H9 (cell line): Measurements from ENCODE around the gene ITPR2. TPM values are rescaled to one million over a fixed set of nuclear protein-coding genes. Genes with fewer than 3 reads are reported as not detected.

Source experiments
- DNase-seq: peaks from one replicate; pipeline ENCODE4 v3.0.0-alpha.2; 2017
- H2AFZ ChIP-seq: one replicate; pipeline ENCODE4 v1.6.1; 2013; ENCODE audit warnings: mild to moderate bottlenecking, low read length, control low read depth, moderate library complexity
- H2AK5ac ChIP-seq: 2 replicates; pipeline ENCODE4 v1.6.1; 2013; ENCODE audit warnings: low read length, control low read depth, mixed read lengths; ENCODE audit not compliant: insufficient read length
- H2BK120ac ChIP-seq: one replicate; pipeline ENCODE4 v1.6.1; 2013; ENCODE audit warnings: low read depth, mild to moderate bottlenecking, low read length, control low read depth, inconsistent platforms; ENCODE audit not compliant: poor library complexity, severe bottlenecking
- H2BK12ac ChIP-seq: 2 replicates; pipeline ENCODE4 v1.6.1; 2013; ENCODE audit warnings: low read length, control low read depth, mixed read lengths, low read depth; ENCODE audit not compliant: insufficient read length
- H2BK15ac ChIP-seq: 2 replicates; pipeline ENCODE4 v1.6.1; 2013; ENCODE audit warnings: low read depth, low read length, control low read depth
- H2BK20ac ChIP-seq: one replicate; pipeline ENCODE4 v1.6.1; 2013; ENCODE audit warnings: low read depth, mild to moderate bottlenecking, low read length, control low read depth, inconsistent platforms; ENCODE audit not compliant: poor library complexity, severe bottlenecking
- H2BK5ac ChIP-seq: 2 replicates; pipeline ENCODE4 v1.6.1; 2013; ENCODE audit warnings: low read length, control low read depth, mixed read lengths; ENCODE audit not compliant: insufficient read length
- H3K14ac ChIP-seq: 2 replicates; pipeline ENCODE4 v1.6.1; 2013; ENCODE audit warnings: low read length, control low read depth; ENCODE audit not compliant: insufficient read depth
- H3K18ac ChIP-seq: 2 replicates; pipeline ENCODE4 v1.6.1; 2013; ENCODE audit warnings: low read depth, mild to moderate bottlenecking, mixed read lengths, low read length, control low read depth; ENCODE audit not compliant: insufficient read length
- H3K23ac ChIP-seq: 2 replicates; pipeline ENCODE4 v1.6.1; 2013; ENCODE audit warnings: low read length, control low read depth, mixed read lengths, low read depth; ENCODE audit not compliant: insufficient read length
- H3K23me2 ChIP-seq: 2 replicates; pipeline ENCODE4 v1.6.1; 2013; ENCODE audit warnings: low read depth, mild to moderate bottlenecking, mixed read lengths, low read length, control low read depth; ENCODE audit not compliant: insufficient read length, poor library complexity, severe bottlenecking
- H3K27ac ChIP-seq: 2 replicates; pipeline ENCODE4 v1.5.1; 2013; ENCODE audit warnings: low read length, control low read depth, mixed read lengths, low read depth; ENCODE audit not compliant: insufficient read length
- H3K27me3 ChIP-seq: 2 replicates; pipeline ENCODE4 v1.6.1; 2013; ENCODE audit warnings: low read length, control low read depth, inconsistent platforms; ENCODE audit not compliant: insufficient read depth
- H3K4ac ChIP-seq: 2 replicates; pipeline ENCODE4 v1.6.1; 2013; ENCODE audit warnings: low read depth, mild to moderate bottlenecking, control low read depth, inconsistent platforms, low read length, moderate library complexity
- H3K4me1 ChIP-seq: 2 replicates; pipeline ENCODE4 v1.6.1; 2013; ENCODE audit warnings: low read length, control low read depth, inconsistent platforms; ENCODE audit not compliant: insufficient read depth
- H3K4me2 ChIP-seq: 2 replicates; pipeline ENCODE4 v1.6.1; 2013; ENCODE audit warnings: low read length, control low read depth, mixed read lengths; ENCODE audit not compliant: insufficient read length, insufficient read depth
- H3K56ac ChIP-seq: 2 replicates; pipeline ENCODE4 v1.6.1; 2013; ENCODE audit warnings: low read depth, mild to moderate bottlenecking, mixed read lengths, low read length, control low read depth; ENCODE audit not compliant: insufficient read length
- H3K79me1 ChIP-seq: 2 replicates; pipeline ENCODE4 v1.6.1; 2013; ENCODE audit warnings: low read depth, mild to moderate bottlenecking, moderate library complexity, low read length, control low read depth, inconsistent platforms; ENCODE audit not compliant: insufficient read depth, poor library complexity, severe bottlenecking
- H3K79me2 ChIP-seq: 2 replicates; pipeline ENCODE4 v1.6.1; 2013; ENCODE audit warnings: low read length, control low read depth, inconsistent platforms; ENCODE audit not compliant: insufficient read depth
- H3K9ac ChIP-seq: 2 replicates; pipeline ENCODE4 v1.6.1; 2013; ENCODE audit warnings: low read length, control low read depth, mixed read lengths; ENCODE audit not compliant: insufficient read length; ENCODE audit errors: extremely low read depth
- H3K9me3 ChIP-seq: one replicate; pipeline ENCODE4 v1.6.1; 2013; ENCODE audit warnings: low read depth, low read length, inconsistent platforms; ENCODE audit not compliant: control insufficient read depth
- H3T11ph ChIP-seq: one replicate; pipeline ENCODE4 v1.6.1; 2013; ENCODE audit warnings: mild to moderate bottlenecking, low read length, control low read depth, inconsistent platforms
- H4K20me1 ChIP-seq: one replicate; pipeline ENCODE4 v1.6.1; 2013; ENCODE audit not compliant: control insufficient read depth, insufficient read length, insufficient read depth
- H4K5ac ChIP-seq: 2 replicates; pipeline ENCODE4 v1.6.1; 2013; ENCODE audit warnings: low read depth, mild to moderate bottlenecking, mixed read lengths, low read length, control low read depth; ENCODE audit not compliant: insufficient read length
- H4K8ac ChIP-seq: replicated peaks from 2 replicates; pipeline ENCODE4 v1.6.1; 2013; ENCODE audit warnings: low read length, control low read depth, mixed read lengths, low read depth; ENCODE audit not compliant: insufficient read length
- H4K91ac ChIP-seq: 2 replicates; pipeline ENCODE4 v1.6.1; 2013; ENCODE audit warnings: low read depth, mild to moderate bottlenecking, moderate library complexity, mixed read lengths, low read length, control low read depth; ENCODE audit not compliant: insufficient read length
- H3K27ac Mint-ChIP-seq, 3 experiments: 2 replicates in 2 of 3; 3 replicates in 1 of 3; pipeline ENCODE4 v1.8.0; 2020 to 2021; ENCODE audit warnings: mixed read lengths in 3 of 3, mild to moderate bottlenecking in 1 of 3, moderate library complexity in 1 of 3
- H3K27me3 Mint-ChIP-seq: 2 replicates; pipeline ENCODE4 v1.8.0; 2021; ENCODE audit warnings: low read depth, mild to moderate bottlenecking, moderate library complexity, mixed read lengths
- H3K36me3 Mint-ChIP-seq, 3 experiments: 2 replicates in 2 of 3; 3 replicates in 1 of 3; pipeline ENCODE4 v1.8.0; 2020 to 2021; ENCODE audit warnings: low read depth in 3 of 3, mixed read lengths in 3 of 3; ENCODE audit not compliant: insufficient read depth in 1 of 3
- H3K4me1 Mint-ChIP-seq, 2 experiments: 2 replicates each; pipeline ENCODE4 v1.8.0; 2020; ENCODE audit warnings: mixed read lengths in 2 of 2
- H3K4me3 Mint-ChIP-seq, 2 experiments: 2 replicates in 1 of 2; 3 replicates in 1 of 2; pipeline ENCODE4 v1.8.0; 2020 to 2021; ENCODE audit warnings: mild to moderate bottlenecking in 2 of 2, mixed read lengths in 2 of 2, moderate library complexity in 1 of 2
- H3K9me3 Mint-ChIP-seq, 2 experiments: 2 replicates in 1 of 2; 3 replicates in 1 of 2; pipeline ENCODE4 v1.8.0; 2020; ENCODE audit warnings: mild to moderate bottlenecking in 2 of 2, mixed read lengths in 2 of 2, moderate library complexity in 1 of 2
- CTCF ChIP-seq: fragments of 200-600 bp; sonication (generic); conservative IDR thresholded peaks from 3 replicates; pipeline ENCODE4 v1.8.0; 2021; ENCODE audit warnings: antibody characterized with exemption, mild to moderate bottlenecking
- WGBS: extraction: QIAGEN DNeasy Blood & Tissue Kit; methylation state at CpG from one replicate; pipeline ENCODE4 v1.1.7; 2013; ENCODE audit warnings: missing lambda C conversion rate, low lambda C conversion rate, mixed read lengths; ENCODE audit not compliant: insufficient read length; ENCODE audit errors: extremely low coverage; 5-methylcytosine and 5-hydroxymethylcytosine counted together
- total RNA-seq: library from RNA; stranded (reverse); gene quantifications from 2 replicates; pipeline ENCODE4 v1.2.1, GENCODE V29; 2021

ITPR2 gene
- total RNA-seq, 1 experiment from 2014 or later = 14.8 TPM

GRCh38 chr12:26661399-26661798 lies 171.6 kb downstream of the ITPR2 start:
- Histone ChIP-seq H3K27ac (no peak overlapping the region), H2BK15ac (no peak overlapping the region), H4K5ac (no peak overlapping the region)

More at GRCh38 chr12:26661399-26661798, 171.6 kb downstream of the ITPR2 start:
- Histone ChIP-seq H4K8ac (no peak overlapping the region), H3K9me3 (no peaks in the 10 kb centered on the region), H3K14ac (no peak overlapping the region), H3K79me1 (no peaks in the 10 kb centered on the region), H2BK120ac (no peak overlapping the region), H3K4me2 (no peak overlapping the region), H3K4me1 (no peaks in the 10 kb centered on the region), H3T11ph (no peak overlapping the region), H3K27me3 (no peaks in the 10 kb centered on the region), H3K23me2 (no peaks in the 10 kb centered on the region), H3K56ac (no peak overlapping the region), H3K79me2 (no peaks in the 10 kb centered on the region), H3K4ac (no peak overlapping the region), H3K9ac (no peak overlapping the region), H2BK5ac (no peak overlapping the region), H4K91ac (no peak overlapping the region), H2AK5ac (no peak overlapping the region), H2AFZ (no peak overlapping the region), H3K18ac (no peak overlapping the region), H3K23ac (no peak overlapping the region), H4K20me1 (no peaks in the 10 kb centered on the region), H2BK12ac (no peak overlapping the region), H2BK20ac (no peak overlapping the region)
- no peak for DNase-seq
- Mint-ChIP-seq H3K36me3 (peaks cover 9 to 25% (median 21%) of the 10 kb centered on the region in 3 experiments; a peak in 6 of 7 replicates), H3K9me3 (no peaks in the 10 kb centered on the region), H3K4me1 (peaks cover 7 to 8% of the 10 kb centered on the region in 2 experiments), H3K4me3 (no peak overlapping the region), H3K27ac (0 out of 7 replicates have a peak overlapping the region, but pooled peaks of 1 of the 3 experiments have one; percentile 13), H3K27me3 (no peaks in the 10 kb centered on the region)
- WGBS = no CpG with 5 or more reads among the region's 3 CpGs
- TF ChIP-seq CTCF = no peak
